ENCODE results near the gene LINGO4.

- TF ChIP-seq EZH2phosphoT487 (IDR thresholded peaks at IDR 0.05; ENCODE audit: low read depth, severe bottlenecking, unreplicated experiment): no peak
- TF ChIP-seq, protein P1, sequence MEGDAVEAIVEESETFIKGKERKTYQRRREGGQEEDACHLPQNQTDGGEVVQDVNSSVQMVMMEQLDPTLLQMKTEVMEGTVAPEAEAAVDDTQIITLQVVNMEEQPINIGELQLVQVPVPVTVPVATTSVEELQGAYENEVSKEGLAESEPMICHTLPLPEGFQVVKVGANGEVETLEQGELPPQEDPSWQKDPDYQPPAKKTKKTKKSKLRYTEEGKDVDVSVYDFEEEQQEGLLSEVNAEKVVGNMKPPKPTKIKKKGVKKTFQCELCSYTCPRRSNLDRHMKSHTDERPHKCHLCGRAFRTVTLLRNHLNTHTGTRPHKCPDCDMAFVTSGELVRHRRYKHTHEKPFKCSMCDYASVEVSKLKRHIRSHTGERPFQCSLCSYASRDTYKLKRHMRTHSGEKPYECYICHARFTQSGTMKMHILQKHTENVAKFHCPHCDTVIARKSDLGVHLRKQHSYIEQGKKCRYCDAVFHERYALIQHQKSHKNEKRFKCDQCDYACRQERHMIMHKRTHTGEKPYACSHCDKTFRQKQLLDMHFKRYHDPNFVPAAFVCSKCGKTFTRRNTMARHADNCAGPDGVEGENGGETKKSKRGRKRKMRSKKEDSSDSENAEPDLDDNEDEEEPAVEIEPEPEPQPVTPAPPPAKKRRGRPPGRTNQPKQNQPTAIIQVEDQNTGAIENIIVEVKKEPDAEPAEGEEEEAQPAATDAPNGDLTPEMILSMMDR (IDR thresholded peaks at IDR 0.05; ENCODE audit: poor library complexity): no peak
- TF ChIP-seq EZH2 (IDR thresholded peaks at IDR 0.05; ENCODE audit: borderline replicate concordance): no peak
Measured at GRCh38 chr1:151806170-151806569, 951 bp upstream of the LINGO4 start.

All from hepatocyte (in vitro differentiated cells).